HG03521 (cell line): ENCODE results near the gene LAMB3.
A peak's percentile ranks its signal among the peaks of the same experiment; 100 is the strongest.

Experiments
- ATAC-seq: cut with Tn5 transposase; IDR thresholded peaks from one replicate; pipeline ENCODE4 v1.9.1; 2021; ENCODE audit warnings: mild to moderate bottlenecking, moderate library complexity; ENCODE audit not compliant: unreplicated experiment

LAMB3 gene

GRCh38 chr1:209619696-209620486 lies 32.3 kb downstream of the LAMB3 start:
- no peak for ATAC-seq

GRCh38 chr1:209618756-209619420 lies 33.3 kb downstream of the LAMB3 start:
- ATAC-seq: no peak

DNA sequence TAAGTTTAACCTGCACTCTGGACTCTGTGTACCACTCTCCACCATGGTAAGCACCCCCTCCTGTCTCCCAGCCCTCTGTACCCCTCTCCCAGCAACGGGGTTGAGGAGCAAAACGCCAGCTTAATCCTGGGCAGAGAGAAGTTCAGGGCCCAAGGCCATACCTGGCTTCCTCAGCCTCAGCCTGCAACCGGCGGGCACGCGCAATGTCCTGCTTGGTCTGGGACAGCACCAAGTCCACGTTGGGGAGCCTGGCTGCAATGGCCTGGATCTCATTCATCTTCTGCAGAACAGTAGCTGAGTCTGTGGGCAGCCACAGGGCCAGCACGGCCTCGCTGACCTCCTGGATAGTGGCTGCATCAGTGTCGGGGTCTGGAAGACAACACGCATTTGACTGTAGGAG lies 33.9 kb downstream of the LAMB3 start:
- ATAC-seq: no peak

DNA sequence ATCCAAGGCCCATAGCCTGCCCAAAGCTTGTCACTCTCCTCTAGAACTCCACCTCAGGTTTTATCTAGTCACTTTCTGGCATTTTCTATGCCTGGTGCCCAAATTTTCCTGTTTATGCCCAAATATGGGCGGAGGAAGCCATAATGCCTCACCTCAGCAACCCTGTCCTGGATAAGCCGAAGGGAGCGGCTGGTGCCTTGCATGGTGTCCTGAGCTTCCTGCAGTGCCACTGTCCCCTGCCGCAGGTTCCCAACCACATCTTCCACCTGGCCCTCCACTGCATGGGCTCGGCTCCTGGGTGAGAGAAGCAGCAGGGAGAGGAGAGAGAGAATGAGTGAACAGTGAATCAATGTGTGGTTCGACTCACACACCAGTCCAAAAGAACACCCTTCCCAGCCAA lies 34.5 kb downstream of the LAMB3 start:
- ATAC-seq: no peak

GRCh38 chr1:209617047-209617673 lies 35.1 kb downstream of the LAMB3 start:
- ATAC-seq: no peak

DNA sequence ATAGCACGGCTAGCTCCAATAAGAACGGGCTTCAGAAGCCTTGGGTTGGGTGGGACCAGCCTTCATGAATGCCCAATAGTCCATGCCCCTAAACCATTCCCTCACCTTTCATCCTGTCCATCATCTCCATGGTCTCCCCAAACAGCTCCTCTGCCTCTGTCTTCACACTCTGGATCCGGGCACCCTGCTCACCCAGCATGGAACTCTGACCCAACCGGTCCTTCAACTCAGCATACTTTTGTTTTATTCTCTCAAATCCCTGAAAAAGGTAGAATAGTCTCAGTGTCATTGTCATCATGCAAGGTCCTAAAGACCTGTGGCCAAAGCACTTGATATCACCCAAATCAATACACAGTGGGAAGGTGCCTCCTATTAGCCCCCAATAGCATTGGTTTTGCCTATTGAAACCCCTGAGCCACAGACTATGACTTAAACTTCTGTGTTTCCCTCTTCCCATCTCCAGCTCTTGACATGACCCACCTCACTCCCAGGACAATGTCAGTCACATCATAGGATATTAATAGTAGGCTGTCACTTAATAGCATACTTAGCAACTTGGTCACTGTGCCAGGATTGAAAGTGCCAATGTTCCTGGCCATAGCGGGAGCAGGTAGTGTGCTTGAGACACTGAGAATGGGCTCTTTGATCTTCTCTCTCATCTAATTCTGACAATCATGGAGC lies 35.7 kb downstream of the LAMB3 start:
- no peak for ATAC-seq

- ATAC-seq: no peak
Observed at GRCh38 chr1:209614906-209615305, 37.3 kb downstream of the LAMB3 start.

- ATAC-seq: no peak
Observed at GRCh38 chr1:209614151-209614420, 38.1 kb downstream of the LAMB3 start.

GRCh38 chr1:209613400-209614150 lies 38.6 kb downstream of the LAMB3 start:
- no peak for ATAC-seq

DNA sequence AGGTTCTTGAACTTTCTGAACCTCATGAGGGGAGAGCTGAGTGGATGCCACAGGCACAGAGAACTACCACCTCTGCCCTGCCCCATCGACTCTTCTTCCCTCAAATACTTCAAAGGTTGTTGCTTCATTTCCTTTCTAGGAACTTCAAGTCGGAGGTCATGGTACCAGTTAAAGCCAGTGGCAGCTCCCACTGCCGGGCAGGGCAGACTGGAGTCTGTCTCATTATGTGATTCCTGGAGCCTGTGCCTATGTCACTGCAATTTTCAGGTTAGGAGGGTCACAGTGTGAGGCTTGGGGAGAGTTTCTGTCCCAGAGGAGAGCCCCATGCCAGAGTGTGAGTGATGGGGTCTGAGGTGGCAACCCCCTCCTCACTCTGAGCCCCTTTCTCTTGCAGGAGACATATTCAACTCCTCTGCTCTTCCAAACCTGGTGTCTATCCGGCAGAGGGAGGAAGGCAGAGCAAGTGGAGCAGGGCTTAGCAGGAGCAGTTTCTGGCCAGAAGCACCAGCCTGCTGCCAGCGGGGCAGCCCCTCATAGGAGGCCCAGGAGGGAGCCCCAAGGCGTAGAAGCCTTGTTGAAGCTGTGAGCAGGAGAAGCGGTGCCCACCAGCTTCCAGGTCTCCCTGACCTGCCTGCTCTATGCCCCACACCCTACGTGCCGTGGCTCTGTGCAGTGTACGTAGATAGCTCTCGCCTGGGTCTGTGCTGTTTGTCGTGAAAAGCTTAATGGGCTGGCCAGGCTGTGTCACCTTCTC lies 39.4 kb downstream of the LAMB3 start:
- ATAC-seq: no peak

GRCh38 chr1:209611771-209612570 lies 40.3 kb downstream of the LAMB3 start:
- ATAC-seq: peak; percentile 61

DNA sequence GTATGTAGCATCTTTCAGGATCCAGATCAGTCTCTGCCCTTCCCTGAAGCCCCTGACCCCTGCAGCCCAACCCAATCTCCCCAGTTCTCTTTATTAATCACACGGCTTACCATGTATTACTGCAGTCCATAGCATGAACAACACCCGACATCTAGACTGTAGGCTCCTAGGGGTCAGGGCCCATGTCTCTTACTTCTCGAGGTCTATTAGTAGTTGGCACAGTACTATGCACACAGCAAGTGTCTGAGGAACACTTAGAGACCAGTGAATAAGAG lies 41.7 kb downstream of the LAMB3 start:
- ATAC-seq: no peak

DNA sequence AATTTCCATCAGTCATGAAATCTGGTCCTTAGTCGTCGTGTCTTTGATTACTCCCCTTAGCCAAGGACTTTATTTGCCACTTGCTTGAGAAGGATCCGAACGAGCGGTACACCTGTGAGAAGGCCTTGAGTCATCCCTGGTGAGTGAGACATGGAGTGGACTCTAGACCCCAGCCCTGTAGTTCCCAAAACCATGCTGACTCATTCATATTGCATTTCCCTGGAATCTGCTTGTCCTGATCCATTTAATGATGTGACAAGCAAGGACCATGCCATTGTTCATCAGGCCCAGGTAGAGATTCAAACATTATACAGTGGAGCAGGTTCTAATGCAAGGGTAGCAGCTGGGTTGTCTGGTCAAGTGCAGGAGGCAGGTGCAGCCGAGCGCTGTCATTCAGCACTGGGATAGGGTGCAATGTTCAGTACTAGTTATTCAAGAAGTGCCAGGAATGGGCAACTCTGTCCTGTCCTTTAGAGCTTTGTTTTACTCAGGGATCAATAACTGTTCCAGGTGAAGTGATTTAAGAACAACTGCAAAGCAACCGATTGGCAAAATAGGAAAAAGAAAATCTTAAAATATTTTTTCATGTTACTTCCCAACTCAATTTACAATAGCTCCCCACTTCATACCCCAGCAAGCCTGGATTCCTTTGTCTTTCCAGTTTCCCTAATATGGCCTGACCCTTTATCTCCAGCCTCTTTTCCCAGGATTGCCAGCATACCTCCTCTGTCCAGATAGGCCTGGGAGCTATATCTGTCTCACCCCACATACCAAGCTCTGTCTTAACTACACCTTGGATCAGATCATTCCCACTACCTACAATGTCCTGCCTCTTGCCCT lies 42.2 kb downstream of the LAMB3 start:
- ATAC-seq: no peak

- ATAC-seq: no peak
Observed at GRCh38 chr1:209609041-209609790, 43.0 kb downstream of the LAMB3 start.

DNA sequence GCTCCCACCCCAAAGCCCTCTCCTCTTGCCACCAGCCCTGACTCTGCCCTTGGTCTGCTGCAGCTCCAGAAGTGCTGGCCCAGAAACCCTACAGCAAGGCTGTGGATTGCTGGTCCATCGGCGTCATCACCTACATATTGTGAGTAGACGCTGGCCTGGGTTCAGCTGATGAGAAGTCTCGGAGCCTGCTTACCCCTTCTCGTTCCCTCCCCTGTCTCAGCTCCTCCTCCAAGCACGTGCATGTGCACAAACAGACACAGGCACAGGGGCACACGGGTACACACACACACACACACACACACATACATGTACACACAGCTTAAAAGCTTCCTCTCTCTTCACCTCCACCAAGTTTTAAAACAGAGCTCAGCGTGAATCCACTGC lies 44.4 kb downstream of the LAMB3 start:
- no peak for ATAC-seq

GRCh38 chr1:209607102-209607794 lies 45.0 kb downstream of the LAMB3 start:
- no peak for ATAC-seq

DNA sequence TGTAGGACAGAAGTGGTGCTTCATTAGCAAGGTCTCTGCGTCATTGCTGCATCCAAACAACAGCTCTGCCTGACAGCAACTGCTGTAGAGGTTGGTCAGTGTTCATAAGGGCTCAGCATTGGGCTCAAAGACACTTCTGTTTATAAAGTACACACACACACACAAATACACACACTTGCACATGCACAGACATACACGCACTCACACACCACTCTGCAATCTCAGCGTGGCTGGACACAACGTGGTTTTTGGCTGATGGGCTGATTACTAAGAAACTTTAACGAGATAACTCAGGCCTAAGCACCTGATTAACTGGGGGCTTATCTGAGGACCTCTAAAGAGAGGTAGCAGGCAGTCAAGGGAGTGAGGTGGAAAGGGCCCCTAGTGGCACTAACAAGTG lies 48.3 kb downstream of the LAMB3 start:
- ATAC-seq: no peak
